Fibroblast of mammary gland (primary cell): ENCODE measurements around the gene TBCD.

Experiments
- DNase-seq: peaks from one replicate; pipeline ENCODE4 v3.0.0-alpha.2; 2010; ENCODE audit warnings: low read depth
- H3K4me3 ChIP-seq: 2 replicates; pipeline ENCODE4 v1.5.1; 2011; ENCODE audit warnings: low read depth, mild to moderate bottlenecking, low read length, moderate library complexity; ENCODE audit not compliant: control insufficient read depth
- TF ChIP-seq, protein P1 (sequence below): conservative IDR thresholded peaks from 2 replicates; pipeline ENCODE4 v1.5.1; 2011; ENCODE audit warnings: low read depth, low read length, inconsistent platforms; ENCODE audit not compliant: control insufficient read depth, insufficient read depth

TBCD gene

DNA sequence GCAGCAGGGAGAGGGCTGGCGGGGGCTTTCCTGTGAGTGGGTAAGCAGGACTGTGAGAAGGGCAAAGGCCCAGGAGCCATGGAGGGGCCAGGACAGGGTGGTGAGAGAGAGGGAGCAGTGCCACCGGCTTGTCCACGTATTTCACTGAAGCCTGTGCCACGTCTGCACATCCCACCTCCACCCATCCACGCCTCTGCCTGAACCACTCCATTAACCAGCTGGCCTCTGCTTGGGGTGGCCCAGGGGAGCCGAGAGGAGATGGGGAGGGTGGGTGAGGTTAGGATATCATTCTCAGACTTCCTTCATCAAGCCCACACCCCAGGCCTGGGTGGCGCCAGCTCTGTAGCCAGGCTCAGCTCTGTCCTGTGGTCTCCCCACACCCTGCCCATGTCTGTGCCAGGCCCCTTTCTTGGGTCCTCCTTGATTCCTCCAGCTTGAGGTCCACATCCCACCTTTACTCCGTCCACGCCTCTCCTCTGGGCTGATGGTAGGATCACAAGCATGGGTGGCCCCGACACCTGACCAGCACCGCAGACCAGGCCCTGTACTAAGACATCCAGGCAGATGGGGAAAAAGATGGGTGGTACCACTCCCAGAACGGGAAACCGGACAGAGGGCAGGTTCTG is 19.6 kb upstream of the TBCD start:
- TF ChIP-seq, protein P1, sequence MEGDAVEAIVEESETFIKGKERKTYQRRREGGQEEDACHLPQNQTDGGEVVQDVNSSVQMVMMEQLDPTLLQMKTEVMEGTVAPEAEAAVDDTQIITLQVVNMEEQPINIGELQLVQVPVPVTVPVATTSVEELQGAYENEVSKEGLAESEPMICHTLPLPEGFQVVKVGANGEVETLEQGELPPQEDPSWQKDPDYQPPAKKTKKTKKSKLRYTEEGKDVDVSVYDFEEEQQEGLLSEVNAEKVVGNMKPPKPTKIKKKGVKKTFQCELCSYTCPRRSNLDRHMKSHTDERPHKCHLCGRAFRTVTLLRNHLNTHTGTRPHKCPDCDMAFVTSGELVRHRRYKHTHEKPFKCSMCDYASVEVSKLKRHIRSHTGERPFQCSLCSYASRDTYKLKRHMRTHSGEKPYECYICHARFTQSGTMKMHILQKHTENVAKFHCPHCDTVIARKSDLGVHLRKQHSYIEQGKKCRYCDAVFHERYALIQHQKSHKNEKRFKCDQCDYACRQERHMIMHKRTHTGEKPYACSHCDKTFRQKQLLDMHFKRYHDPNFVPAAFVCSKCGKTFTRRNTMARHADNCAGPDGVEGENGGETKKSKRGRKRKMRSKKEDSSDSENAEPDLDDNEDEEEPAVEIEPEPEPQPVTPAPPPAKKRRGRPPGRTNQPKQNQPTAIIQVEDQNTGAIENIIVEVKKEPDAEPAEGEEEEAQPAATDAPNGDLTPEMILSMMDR: no peak

DNA sequence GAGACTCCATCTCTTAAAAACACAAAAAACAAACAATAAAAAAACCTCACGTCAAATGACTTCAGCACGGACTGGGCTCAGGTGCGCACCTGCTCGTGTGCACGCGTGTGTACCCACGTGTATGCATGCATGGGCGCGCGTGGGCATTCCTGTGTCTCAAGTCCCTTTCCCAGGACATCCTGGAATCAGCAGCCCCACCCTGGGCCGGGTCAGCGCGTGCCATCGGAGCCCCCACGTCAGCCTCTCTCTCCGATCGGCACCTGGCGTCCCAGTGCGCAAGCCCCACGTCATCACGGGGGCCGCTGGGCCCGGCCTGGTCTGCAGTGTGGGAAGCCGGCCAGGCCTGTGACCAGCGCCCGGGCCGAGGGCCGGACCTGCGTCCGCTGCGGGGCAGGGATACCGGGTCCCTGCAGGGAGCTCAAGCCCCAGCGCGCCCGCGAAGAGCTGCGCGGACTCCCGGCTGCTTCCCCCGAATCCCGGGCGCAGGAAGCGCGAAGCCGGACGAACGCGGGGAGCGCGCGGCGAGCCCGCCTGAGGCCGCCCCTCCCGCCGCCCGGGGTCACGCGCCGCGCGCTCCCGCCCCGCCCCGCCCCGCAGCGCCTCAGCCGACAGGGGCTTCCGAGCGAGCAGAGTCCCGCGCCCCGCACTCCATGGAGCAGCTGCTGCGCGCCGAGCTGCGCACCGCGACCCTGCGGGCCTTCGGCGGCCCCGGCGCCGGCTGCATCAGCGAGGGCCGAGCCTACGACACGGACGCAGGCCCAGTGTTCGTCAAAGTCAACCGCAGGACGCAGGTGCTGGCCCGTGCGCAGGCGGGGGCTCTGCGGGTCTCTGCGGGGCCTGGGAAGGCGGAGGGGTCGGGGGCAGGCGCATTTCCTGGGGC is 16.6 kb upstream of the TBCD start, which contains the start of gene FN3K:
FN3K (plus strand) TSS at position 629 of the 880 bp plus-strand sequence; CDS start at position 651, 22 bp downstream.
- H3K4me3 ChIP-seq: peak within 1 kb of the TSS; percentile 41
- peak; percentile 82 for DNase-seq

More for the DNA sequence above, 19.6 kb upstream of the TBCD start:
- no peak overlapping the region for H3K4me3 ChIP-seq
- no peak for DNase-seq

DNA sequence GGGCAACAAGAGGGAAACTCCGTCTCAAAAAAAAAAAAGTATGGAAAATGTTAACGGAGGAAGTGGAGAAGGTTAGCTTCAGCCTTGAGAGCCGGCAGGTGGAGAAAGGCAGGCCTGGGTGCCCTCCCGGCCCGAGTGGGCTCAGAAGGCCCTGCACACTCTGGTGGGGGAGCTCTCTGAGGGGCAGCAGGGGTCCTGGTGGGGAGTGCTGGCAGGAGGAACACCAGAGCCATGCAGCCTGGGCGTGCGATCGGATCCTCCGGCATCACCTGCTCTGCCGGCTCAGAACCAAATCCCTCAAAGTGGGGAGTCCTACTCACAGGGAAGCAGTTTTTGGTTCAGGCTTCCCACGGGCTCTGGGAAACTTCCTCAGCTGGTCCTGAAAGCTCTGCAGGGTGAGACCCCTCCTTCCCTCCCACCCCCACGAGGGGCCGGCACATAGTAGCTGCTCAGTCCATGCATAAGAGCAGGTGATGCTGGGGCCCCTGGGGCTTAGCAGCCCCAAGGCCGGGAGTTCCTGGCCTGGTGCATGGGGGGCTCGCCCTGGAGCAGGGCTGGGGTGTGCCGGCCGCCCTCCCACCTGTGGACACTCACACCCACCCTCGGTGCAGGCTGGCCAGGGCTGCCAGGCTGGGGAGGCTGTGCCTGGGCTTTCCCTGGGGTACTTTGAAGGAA is 15.2 kb upstream of the TBCD start:
- no peak for DNase-seq
- H3K4me3 ChIP-seq: no peak overlapping the region
- TF ChIP-seq, protein P1: no peak

More for the DNA sequence above, 16.6 kb upstream of the TBCD start, which contains the start of gene FN3K:
- TF ChIP-seq, protein P1: no peak

DNA sequence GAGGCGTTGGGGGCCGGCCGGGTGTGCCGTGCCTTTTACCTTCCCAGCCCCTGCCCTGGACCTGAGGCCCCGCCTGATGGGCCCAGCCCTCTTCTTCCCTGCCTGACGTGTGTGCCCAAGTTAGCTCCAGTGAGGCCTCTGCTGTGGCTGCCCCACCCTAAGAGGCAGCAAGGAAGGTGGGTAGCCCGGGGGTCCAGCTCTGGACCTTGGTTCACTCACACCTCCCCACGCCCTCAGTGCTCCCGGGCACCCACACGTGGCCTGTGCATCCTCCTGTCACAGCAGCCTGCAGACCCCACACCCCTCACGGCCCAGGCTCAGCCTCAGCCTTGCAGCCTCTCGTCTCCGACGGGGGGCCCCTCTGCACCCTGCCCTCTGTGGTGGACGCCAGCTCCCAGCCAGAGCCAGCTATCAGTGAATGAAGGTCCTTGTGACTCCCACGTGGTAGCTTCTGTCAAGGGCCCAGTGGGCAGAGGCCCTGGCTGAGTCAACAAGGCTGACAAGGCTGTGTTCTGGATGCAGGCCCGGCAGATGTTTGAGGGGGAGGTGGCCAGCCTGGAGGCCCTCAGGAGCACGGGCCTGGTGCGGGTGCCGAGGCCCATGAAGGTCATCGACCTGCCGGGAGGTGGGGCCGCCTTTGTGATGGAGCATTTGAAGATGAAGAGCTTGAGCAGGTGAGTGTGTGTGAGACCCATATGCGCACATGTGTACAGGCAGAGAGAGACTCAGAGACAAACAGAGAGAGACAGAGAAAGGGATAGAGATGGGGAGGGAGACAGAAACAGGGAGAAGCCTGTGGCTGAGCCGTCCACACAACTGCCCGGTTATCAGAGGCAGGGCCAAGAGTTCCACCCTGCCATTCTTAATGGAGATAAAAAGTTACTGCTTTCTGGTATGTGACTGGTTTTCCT is 13.6 kb upstream of the TBCD start:
- no peak overlapping the region for H3K4me3 ChIP-seq
- TF ChIP-seq, protein P1: no peak
- peak; percentile 74 for DNase-seq

DNA sequence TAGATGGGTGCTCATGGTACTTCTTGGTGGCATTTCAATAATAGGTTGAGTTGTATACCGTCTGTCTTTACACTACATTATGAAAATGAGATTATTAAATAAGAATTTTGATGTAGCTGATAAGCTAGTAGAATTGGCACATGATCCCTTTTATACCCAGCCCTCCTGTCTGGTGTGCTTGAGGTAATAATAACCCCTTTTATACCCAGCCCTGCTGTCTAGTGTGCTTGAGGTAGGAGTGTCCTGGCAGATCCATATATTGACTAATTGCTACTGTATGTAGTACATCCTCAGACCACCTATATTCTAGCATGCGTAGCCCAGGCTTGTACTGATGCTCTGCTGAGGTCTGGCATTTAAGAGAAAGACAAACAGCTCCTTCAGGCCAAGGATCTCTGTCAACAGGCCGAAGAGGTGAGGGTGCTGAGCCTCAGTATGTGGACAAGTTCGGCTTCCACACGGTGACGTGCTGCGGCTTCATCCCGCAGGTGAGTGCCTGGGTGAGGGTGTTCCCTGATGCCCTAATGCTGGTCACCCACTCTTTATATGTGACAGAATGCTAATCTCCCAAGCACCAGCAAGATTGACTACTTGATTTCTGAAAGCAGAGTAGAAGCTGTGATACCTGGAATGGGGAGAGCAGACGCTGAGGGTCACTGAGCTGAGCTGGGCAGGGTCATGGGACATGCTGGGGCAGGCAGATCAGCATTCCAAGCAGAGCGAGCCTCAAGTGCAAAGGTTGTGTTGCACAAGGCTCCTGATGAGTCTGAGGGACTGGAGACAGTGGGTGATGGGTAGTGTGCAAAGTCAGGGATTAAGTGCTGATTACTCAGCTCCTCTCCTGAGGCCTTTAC is 10.7 kb upstream of the TBCD start:
- H3K4me3 ChIP-seq: no peak overlapping the region
- TF ChIP-seq, protein P1: no peak
- DNase-seq: peak; percentile 29
